Measurements from ENCODE around the gene GABRB1. TPM values are rescaled to one million over a fixed set of nuclear protein-coding genes. Genes with fewer than 3 reads are reported as not detected.

GABRB1 gene
- total RNA-seq, 1 experiment from 2014 or later: not detected

DNA sequence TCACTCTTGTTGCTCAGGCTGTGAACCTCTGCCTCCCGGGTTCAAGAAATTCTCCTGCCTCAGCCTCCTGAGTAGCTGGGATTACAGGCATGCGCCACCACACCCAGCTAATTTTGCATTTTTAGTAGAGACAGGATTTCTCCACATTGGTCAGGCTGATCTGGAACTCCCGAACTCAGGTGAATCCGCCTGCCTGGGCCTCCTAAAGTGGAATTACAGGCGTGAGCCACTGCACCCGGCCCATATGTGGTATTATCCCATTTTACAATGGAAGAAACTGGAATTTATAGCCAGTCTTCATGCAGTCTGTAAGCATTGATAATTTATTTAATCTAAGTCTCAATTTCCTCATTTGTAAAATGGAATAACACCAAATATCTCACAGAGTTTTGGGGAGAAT lies 161.8 kb downstream of the GABRB1 start:
- no peak for DNase-seq (ENCODE audit: low spot score)
- in situ Hi-C loops (cut with HindIII; ENCODE audit: low sequenced_read_pairs): no loop called here

DNA sequence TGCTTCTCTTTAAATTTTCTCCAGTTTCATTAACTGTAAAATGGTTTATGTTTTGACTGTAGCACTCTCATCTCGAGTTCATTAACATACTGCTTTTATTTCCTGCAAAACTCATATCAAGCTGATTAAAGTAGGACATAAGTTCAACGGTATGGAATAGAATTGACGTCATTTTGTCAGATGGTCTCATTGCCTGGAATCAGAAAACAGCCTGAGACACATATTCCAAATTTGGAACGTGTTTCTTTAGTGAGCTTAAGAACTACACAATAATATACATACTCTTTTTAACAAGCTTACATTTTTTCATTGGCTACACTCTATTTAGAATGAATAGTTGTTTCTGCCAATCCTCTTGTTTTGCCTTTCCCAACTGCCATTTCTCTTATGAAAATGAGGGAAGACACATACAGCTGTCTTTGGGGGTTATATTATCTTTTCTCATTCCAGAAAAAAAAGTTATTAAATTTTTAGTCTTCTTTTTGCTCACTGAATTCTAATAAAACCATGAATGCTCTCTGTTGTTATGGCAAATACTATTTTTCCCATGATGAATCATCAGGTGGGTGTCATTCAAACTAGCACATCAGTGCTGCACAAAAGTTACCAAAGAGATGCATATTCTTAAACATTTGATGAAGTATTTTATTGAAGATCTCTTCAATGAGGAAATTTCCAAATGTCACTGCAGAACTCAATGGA lies 162.8 kb downstream of the GABRB1 start:
- no peak for DNase-seq (ENCODE audit: low spot score)
- in situ Hi-C loops (cut with HindIII; ENCODE audit: low sequenced_read_pairs): no loop called here

DNA sequence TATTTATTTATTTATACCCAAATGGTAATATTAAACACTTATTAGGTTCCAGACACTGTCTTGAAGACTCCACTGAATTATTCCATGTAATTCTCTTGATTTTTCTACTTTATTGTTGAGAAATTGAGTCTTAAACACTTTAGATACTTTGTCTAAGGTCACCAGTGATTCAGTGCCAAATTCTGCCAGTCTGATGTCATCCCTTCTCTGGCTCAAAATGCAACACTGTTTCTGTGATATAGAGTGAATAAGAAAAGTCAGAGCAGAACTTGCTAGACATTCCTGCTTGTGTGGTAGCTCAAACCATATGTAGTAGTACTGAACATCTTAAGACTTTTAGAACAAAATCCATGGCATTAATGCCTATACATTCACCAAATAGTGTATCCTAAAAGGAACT lies 164.3 kb downstream of the GABRB1 start:
- no peak for DNase-seq (ENCODE audit: low spot score)
- in situ Hi-C loops (cut with HindIII; ENCODE audit: low sequenced_read_pairs): no loop called here

DNA sequence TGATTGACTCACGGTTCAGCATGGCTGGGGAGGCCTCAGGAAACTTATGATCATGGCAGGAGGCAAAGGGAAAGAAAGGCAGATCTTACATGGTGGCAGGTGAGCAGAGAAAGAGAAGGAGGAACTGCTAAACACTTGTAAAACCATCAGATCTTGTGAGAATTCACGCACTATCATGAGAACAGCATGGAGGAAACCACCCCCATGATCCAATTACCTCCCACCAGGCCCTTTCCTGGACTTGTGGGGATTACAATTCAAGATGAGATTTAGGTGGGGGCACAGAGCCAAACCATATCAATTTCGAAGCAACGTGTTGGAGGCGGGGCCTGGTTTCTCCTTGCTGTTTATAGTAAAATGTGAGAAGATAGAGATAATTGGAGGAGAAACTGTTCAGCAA lies 167.4 kb downstream of the GABRB1 start:
- in situ Hi-C loops (cut with HindIII; ENCODE audit: low sequenced_read_pairs): no loop called here

DNA sequence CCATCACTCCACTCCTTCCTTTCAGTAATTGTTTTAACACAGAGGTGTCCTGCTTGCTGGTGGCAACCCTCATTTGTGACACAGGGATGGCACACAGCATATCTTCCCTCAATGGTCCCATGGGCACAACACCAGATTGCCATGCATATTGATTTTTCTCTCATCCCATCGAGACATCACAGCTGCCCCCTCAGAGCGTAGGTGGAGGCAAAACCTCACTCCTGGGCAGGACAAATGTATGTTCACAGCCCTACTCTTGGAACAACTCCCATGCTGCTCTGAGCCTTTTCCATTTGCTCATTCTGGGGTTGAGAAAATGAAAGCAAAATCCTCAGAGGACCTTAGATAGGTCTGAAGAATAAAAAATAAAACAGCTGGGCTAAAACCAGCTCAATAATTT lies 172.2 kb downstream of the GABRB1 start:
- in situ Hi-C loops (cut with HindIII; ENCODE audit: low sequenced_read_pairs): no loop called here
- no peak for DNase-seq (ENCODE audit: low spot score)

More for the DNA sequence above, 167.4 kb downstream of the GABRB1 start:
- DNase-seq (ENCODE audit: low spot score): no peak

DNA sequence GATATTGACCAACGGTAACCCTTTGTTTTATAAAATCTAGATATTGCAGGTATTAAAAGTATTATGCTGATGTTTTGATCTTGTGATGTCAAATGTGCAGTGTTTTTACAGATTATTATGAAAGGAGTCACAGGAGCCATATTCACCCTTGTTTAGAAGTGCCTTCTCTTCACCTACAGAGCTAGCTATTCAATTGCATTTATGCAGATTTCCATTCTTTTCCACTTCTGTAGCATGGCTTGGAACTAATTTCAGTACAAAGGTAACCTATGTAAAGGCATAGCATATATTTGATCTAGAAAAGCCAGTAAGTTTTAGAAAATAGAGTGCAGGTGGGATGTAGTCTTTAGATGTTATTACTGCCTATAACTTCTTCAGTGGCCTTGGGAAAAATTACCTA lies 176.2 kb downstream of the GABRB1 start:
- in situ Hi-C loops (cut with HindIII; ENCODE audit: low sequenced_read_pairs): no loop called here
- DNase-seq (ENCODE audit: low spot score): no peak

DNA sequence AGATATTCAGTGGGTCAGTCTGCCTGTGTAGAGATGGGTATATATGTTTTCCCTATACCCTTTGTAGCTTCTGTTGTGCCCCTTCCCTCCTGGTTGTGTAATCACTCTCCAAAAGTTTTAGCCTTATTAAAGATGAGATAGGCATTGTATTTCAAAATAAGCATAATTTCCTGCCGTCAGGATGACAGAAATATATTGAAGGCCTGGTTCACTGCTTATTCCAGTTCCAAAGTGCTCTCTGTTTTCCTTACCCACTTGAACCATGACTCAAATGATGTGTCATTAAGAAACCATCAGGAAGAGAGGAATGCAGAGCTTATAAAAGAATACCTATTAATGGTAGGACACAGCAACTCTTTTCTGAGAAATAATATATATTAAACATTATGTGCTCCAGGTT lies 178.5 kb downstream of the GABRB1 start:
- no peak for DNase-seq (ENCODE audit: low spot score)

DNA sequence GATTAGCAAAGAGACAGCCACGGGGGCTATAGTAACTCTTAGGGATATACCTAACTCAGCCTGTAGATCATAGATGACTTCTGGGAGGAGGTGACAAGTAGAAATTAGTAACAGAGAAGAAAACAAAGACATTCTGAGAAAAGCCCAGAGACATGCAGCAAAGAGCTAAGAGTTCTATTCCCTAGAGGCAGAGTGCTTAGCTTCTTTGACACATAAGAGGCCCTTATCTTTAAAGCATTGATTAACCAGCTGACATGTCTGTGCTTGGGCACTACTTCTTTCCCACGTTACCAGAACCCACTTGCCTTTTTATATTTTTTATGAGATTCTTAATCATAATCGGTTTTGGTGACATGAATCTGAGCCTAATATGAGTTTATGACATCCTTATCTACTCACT lies 179.5 kb downstream of the GABRB1 start:
- DNase-seq (ENCODE audit: low spot score): no peak
- in situ Hi-C loops (cut with HindIII; ENCODE audit: low sequenced_read_pairs): no loop called here

More for the DNA sequence above, 178.5 kb downstream of the GABRB1 start:
- in situ Hi-C loops (cut with HindIII; ENCODE audit: low sequenced_read_pairs): no loop called here

DNA sequence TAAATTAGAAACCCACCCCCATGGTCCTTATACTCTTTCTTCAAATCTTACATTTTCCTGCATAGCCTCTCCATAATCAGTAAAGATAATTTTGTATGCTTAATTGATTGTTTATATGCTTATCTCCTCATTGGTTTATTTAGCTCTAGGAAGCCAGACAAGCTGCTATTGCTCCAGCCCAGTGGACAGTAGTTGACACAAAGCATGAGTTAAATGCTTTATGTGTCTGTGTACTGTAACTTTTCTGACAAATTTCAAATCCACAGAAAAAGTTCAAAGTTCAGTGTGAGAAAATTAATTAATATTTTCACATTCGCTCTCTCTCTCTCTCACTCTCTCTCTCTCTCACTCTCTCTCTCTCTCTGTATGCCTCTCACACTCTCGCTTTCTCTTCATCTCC lies 181.7 kb downstream of the GABRB1 start:
- no peak for DNase-seq (ENCODE audit: low spot score)
- in situ Hi-C loops (cut with HindIII; ENCODE audit: low sequenced_read_pairs): no loop called here

DNA sequence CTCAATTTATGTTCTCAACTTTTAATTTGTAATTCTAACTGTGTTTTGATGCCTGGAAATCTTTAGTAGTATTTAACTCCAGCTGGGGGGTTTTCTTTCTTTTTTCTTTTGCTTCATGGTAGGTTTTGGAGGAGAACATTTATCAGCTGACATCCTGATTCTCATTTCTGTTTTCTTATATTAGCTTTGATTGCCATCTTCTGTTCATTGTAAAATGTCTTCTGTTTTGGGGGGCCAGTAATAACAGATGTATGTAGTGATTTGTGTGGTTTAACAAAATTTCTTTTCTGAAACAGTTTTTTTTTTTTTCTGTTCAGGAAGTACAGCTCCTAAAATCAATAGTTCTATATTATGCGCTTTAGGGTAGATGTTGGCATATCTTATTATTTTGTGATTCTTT lies 182.2 kb downstream of the GABRB1 start:
- in situ Hi-C loops (cut with HindIII; ENCODE audit: low sequenced_read_pairs): no loop called here
- DNase-seq (ENCODE audit: low spot score): no peak

DNA sequence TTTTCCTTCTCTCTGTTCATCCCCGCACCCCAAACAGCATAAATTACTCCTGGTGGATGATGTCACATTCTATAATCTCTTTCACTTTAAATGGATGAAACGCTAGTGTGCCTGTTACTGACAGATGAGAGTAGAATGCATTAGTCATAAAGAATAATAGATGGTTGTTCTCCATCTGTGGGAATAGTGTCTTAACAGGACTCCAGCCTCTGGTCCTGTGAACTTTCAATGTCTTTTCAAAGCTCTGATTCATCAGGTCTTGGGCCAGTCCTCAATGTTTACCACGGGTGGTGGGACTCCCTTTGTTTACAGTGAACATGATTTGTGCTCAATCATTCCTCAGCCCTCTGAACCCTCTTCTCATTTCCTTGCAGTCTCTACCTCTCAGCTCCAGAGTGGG lies 182.6 kb downstream of the GABRB1 start:
- no peak for DNase-seq (ENCODE audit: low spot score)
- in situ Hi-C loops (cut with HindIII; ENCODE audit: low sequenced_read_pairs): no loop called here

DNA sequence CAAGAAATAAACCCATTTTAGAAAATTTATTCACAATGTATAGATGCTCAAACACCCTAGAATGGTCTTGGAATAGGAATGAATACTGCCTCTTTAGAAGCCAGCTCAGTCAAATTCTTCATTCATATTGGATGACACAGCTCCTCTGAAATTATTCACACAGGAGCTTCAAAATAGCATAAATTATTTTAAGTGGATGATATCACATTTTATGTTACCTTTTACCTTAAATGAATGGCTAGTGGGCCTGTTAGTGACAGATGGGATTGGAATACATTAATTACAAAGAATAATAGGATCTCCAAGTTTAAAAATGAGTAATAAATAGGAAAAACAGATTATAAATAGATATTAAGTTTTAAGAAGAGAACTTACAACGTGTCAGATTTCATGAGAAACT lies 184.4 kb downstream of the GABRB1 start:
- no peak for DNase-seq (ENCODE audit: low spot score)
- in situ Hi-C loops (cut with HindIII; ENCODE audit: low sequenced_read_pairs): no loop called here

DNA sequence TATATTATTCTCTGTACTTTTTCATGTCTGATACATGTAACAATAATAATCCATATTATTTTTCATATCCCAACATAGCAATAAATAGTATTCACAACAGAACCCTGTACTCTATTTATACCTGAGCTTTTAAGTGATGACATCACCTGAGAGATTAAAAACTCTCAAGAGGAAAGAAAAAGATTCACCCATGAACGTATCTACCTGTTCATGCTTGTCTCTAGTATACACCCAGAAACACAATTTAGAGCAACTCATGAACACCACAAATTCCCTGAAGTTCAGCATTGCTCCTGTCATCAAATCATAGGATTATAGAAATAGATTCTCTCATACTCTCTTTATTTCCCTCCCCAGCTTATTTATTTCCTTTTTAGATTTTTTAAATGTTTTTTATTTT lies 185.9 kb downstream of the GABRB1 start:
- no peak for DNase-seq (ENCODE audit: low spot score)
- in situ Hi-C loops (cut with HindIII; ENCODE audit: low sequenced_read_pairs): no loop called here

DNA sequence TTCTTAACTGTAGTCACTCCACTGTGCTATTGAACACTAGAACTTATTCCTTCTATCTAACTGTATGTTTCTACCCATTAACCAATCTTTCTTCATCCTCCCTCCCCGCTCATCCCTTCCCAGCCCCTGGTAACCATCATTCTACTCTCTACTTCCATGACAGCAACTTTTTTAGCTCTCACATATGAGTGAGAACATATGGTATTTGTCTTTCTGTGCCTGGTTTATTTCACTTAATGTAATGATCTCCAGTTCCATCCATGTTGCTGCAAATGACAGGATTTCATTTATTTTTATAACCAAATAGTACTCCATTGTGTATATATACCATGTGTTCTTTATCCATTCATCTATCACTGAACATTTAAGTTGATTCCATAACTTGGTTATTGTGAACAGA lies 186.5 kb downstream of the GABRB1 start:
- DNase-seq (ENCODE audit: low spot score): no peak
- in situ Hi-C loops (cut with HindIII; ENCODE audit: low sequenced_read_pairs): no loop called here

DNA sequence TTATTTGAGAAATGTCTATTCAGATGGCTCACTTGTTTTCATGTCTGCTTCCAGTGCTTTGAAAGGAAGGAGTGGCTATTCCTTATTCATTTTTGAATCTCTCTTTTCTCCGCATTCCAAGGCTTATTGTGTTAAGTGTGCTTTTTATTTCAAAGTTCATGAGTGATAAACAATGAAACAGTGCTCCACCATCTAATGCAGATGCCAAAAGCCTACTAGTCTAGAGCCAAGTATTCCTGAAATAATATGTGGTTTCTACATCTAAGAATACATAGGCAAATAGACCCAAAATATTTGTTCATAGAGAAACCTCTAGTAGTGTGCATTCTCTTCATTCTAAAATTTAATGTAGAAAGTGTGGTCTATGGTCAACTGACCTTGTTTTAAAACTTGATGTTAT lies 187.3 kb downstream of the GABRB1 start:
- no peak for DNase-seq (ENCODE audit: low spot score)
- in situ Hi-C loops (cut with HindIII; ENCODE audit: low sequenced_read_pairs): no loop called here

DNA sequence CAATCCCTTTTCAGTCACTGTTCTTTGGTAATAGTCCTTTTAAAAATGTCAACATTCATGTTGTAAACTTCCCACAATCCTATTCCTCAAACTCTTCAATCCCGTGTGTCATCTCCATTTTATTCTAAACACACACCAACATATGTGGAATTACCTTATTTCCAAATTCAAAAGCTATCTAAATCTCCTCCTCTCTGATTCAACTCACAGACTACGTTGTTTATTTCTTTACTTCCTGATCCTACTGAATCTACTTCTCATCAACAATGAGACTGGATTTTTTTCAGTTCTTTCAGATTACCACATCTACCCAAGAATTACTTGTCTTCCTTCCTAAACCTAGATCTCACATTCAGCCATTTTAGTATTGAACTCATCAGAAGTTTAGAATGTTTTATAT lies 188.2 kb downstream of the GABRB1 start:
- in situ Hi-C loops (cut with HindIII; ENCODE audit: low sequenced_read_pairs): no loop called here
- DNase-seq (ENCODE audit: low spot score): no peak

DNA sequence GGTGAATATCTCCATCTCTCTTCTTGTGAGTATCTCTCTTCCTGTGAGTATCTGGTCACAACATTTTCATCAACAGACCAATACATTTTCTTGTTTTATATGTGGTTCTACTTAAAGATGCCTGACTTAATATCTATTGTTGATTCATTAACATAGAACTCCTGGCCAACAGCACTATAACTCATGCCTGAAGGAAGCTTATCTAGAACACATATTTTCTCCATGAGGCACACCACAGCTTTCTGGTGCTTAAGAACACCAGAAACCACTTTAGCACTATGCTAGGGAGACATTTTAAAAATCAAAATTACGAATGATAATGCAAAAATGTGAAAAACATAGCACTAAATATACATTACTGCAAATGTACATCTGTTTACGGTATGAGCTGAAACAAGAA lies 190.4 kb downstream of the GABRB1 start:
- no peak for DNase-seq (ENCODE audit: low spot score)
- in situ Hi-C loops (cut with HindIII; ENCODE audit: low sequenced_read_pairs): no loop called here

DNA sequence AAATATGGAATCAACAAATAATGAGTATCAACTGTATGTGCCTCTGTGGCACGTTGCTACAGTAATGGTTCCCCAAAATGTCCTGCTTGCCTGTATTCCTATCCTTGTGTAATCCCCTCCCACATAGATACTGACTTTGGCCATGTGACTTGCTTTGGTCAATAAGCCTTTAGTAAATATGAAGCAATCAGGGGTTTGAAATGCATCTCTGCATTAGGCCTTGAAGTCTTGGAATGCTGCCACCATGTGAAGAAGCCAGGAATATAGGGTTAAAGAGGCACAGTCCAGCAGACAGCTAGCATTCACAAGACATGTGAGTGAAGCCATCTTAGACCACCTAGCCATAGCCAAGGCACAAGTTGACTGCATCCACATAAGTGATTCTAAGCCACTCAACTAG lies 190.9 kb downstream of the GABRB1 start:
- DNase-seq (ENCODE audit: low spot score): no peak
- in situ Hi-C loops (cut with HindIII; ENCODE audit: low sequenced_read_pairs): no loop called here

DNA sequence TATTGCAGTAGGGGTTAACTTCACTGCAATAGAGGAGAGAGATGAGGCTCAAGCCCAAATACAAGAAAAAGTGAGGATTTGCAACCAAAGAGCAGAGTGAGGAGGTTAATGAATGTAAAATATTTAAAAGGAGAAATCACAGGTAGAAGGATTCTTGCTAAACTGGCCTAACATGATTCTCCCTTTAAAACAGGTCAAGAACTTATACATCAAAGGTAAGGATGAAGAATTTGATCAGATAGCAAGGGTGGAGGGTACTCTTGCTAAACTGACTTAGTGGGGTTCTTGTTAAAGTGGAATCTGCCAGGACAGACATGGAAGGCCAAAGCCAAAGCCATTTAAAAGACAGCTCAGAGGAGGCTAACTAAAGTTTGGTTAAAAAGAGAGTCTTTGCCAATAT lies 193.0 kb downstream of the GABRB1 start:
- no peak for DNase-seq (ENCODE audit: low spot score)
- in situ Hi-C loops (cut with HindIII; ENCODE audit: low sequenced_read_pairs): no loop called here

DNA sequence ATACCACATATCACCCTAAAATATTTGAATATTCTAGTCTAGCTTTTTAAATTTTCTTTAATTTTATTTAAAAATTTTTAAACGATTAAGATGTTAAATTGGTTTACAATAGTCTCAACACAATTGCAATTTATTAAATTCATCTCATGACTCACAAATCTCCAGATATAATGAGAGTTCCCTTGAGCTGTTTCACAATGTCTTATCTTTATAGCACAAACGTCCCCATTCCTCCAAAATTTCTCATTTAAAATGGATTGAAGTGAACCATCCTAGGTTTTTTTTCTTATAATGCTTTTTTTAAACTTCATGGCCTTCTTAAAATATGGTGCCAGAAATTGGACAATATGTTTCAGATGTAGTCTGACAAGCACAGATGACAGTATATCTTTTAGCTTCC lies 204.4 kb downstream of the GABRB1 start:
- in situ Hi-C loops (cut with HindIII; ENCODE audit: low sequenced_read_pairs): no loop called here
- no peak for DNase-seq (ENCODE audit: low spot score)

DNA sequence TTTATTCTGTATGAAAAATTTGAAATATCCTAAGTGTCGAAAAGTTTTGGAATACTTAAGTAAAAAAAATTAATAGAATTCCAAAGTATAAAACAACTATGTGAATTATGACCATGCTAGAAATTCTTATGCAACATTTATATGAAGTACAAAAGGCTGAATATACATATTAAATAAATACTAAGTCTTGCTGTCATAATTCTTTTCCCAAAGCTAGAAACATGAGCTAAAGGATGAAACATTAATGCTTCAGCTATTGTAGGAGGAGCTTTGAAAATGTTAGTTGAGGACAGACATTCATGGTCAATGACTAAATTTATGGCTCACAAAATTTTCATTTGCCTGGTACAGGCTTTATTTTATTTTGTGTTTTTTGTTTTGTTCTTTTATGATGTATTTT lies 207.3 kb downstream of the GABRB1 start:
- in situ Hi-C loops (cut with HindIII; ENCODE audit: low sequenced_read_pairs): no loop called here

DNA sequence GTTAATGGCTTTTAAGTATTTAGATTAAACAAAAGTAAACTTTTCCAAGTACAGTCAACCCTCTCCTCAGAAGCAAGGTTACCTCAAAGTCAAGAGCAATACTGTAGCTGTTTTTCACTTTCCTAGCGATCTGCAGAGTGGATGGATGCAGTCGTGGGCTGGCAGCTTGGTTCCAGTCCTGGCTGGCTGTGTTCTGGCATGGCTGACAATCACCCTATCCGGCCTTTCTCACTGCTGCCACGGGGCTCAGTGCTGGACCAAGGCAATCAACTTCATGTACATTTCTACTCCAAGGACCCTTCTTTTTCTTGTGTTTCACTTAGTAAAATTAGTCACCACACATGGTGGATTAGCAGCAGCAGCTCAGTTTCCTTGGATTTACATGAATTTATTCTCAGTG lies 208.3 kb downstream of the GABRB1 start:
- DNase-seq (ENCODE audit: low spot score): no peak
- in situ Hi-C loops (cut with HindIII; ENCODE audit: low sequenced_read_pairs): no loop called here

More for the DNA sequence above, 207.3 kb downstream of the GABRB1 start:
- DNase-seq (ENCODE audit: low spot score): no peak
